ENCODE results near the gene MIB2.

GRCh38 chr1:1594602-1595260, 20.6 kb upstream of the MIB2 start:
- no peak for TF ChIP-seq CTCF (IDR thresholded peaks at IDR 0.05)
- TF ChIP-seq POLR2A (IDR thresholded peaks at IDR 0.05) = no peak

Data from esophagus squamous epithelium (tissue), 4 donors.